DOHH2 (cell line): ENCODE measurements around the gene MROH8.

Experiments
- H3F3A ChIP-seq: fragments of 200-600 bp; sonication (generic), shearing (Covaris generic); 2 replicates; pipeline ENCODE4 v1.6.0; 2016; ENCODE audit warnings: antibody characterized with exemption, mild to moderate bottlenecking; ENCODE audit not compliant: control insufficient read depth, insufficient read depth
- H3K27ac ChIP-seq: fragments of 200-600 bp; sonication (generic); 2 replicates; pipeline ENCODE4 v1.5.1; 2014; ENCODE audit warnings: low read depth, mild to moderate bottlenecking, low read length, moderate library complexity
- H3K27me3 ChIP-seq: fragments of 200-600 bp; sonication (generic); 2 replicates; pipeline ENCODE4 v1.6.1; 2014; ENCODE audit warnings: mild to moderate bottlenecking, low read length, mixed read lengths; ENCODE audit not compliant: control insufficient read depth
- H3K36me3 ChIP-seq: fragments of 200-600 bp; sonication (generic); 2 replicates; pipeline ENCODE4 v1.6.1; 2014; ENCODE audit warnings: mild to moderate bottlenecking, low read length, moderate library complexity, mixed read lengths; ENCODE audit not compliant: control insufficient read depth
- H3K4me1 ChIP-seq: fragments of 200-600 bp; sonication (generic); 2 replicates; pipeline ENCODE4 v1.6.1; 2014; ENCODE audit warnings: mild to moderate bottlenecking, low read length, mixed read lengths; ENCODE audit not compliant: control insufficient read depth
- H3K4me2 ChIP-seq: fragments of 200-600 bp; sonication (generic); 2 replicates; pipeline ENCODE4 v1.6.0; 2014; ENCODE audit warnings: mild to moderate bottlenecking, low read length, moderate library complexity
- H3K4me3 ChIP-seq: fragments of 200-600 bp; sonication (generic); 2 replicates; pipeline ENCODE4 v1.5.1; 2014; ENCODE audit warnings: mild to moderate bottlenecking, low read length, mixed read lengths
- H3K79me2 ChIP-seq: fragments of 200-600 bp; sonication (generic); 2 replicates; pipeline ENCODE4 v1.6.1; 2014; ENCODE audit warnings: mild to moderate bottlenecking, low read length, mixed read lengths; ENCODE audit not compliant: control insufficient read depth
- H3K9me2 ChIP-seq: fragments of 200-600 bp; sonication (generic); replicated peaks from 2 replicates; pipeline ENCODE4 v1.6.1; 2014; ENCODE audit warnings: mild to moderate bottlenecking, low read length, mixed read lengths; ENCODE audit not compliant: control insufficient read depth
- H3K9me3 ChIP-seq: fragments of 200-600 bp; sonication (generic); 2 replicates; pipeline ENCODE4 v1.6.1; 2014; ENCODE audit warnings: antibody characterized with exemption, low read length, mixed read lengths; ENCODE audit not compliant: control insufficient read depth, insufficient read depth
- H4K20me1 ChIP-seq: fragments of 200-600 bp; sonication (generic); 2 replicates; pipeline ENCODE4 v1.6.0; 2014; ENCODE audit warnings: low read depth, mild to moderate bottlenecking, antibody characterized with exemption, low read length, moderate library complexity; ENCODE audit not compliant: control insufficient read depth, insufficient read depth
- EZH2phosphoT487 ChIP-seq: fragments of 200-600 bp; sonication (generic); IDR thresholded peaks from 2 replicates; pipeline ENCODE4 v1.6.1; 2017; ENCODE audit warnings: borderline replicate concordance, mild to moderate bottlenecking, antibody characterized with exemption, low read length, moderate library complexity, mixed read lengths
- TF ChIP-seq, protein P1 (sequence below): fragments of 200-600 bp; sonication (generic); IDR thresholded peaks from one replicate; pipeline ENCODE4 v1.5.1; 2014; ENCODE audit warnings: antibody characterized with exemption, mild to moderate bottlenecking, low read depth, low read length; ENCODE audit not compliant: poor library complexity, severe bottlenecking

MROH8 gene

DNA sequence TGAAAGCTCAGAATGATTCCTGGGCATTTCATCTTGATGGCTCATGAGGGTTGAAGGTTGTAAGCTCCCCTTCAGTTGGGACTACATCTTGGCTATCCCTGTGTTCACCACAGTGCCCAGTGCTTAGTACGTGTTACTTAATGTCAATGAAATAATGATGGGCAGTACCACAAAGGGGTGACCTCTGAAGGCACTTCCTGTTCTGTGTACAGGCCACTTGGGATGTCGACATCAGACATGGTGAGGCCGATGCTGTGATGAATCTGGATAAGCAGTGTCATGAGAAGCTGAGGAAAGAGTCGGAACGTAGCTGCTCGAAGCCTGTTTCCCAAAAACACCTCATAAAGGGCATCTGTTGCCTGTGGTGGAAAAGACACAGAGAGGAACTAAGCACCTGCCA is 55.9 kb downstream of the MROH8 start:
- H3K27ac ChIP-seq = no peak overlapping the region
- H3K4me3 ChIP-seq = no peak overlapping the region
- no peaks in the 10 kb centered on the region for H3K79me2 ChIP-seq
- H4K20me1 ChIP-seq = no peaks in the 10 kb centered on the region
- H3K4me1 ChIP-seq = peaks cover 9% of the 10 kb centered on the region
- no peak for TF ChIP-seq EZH2phosphoT487
- TF ChIP-seq, protein P1, sequence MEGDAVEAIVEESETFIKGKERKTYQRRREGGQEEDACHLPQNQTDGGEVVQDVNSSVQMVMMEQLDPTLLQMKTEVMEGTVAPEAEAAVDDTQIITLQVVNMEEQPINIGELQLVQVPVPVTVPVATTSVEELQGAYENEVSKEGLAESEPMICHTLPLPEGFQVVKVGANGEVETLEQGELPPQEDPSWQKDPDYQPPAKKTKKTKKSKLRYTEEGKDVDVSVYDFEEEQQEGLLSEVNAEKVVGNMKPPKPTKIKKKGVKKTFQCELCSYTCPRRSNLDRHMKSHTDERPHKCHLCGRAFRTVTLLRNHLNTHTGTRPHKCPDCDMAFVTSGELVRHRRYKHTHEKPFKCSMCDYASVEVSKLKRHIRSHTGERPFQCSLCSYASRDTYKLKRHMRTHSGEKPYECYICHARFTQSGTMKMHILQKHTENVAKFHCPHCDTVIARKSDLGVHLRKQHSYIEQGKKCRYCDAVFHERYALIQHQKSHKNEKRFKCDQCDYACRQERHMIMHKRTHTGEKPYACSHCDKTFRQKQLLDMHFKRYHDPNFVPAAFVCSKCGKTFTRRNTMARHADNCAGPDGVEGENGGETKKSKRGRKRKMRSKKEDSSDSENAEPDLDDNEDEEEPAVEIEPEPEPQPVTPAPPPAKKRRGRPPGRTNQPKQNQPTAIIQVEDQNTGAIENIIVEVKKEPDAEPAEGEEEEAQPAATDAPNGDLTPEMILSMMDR = no peak
- H3K27me3 ChIP-seq = no peaks in the 10 kb centered on the region
- no peaks in the 10 kb centered on the region for H3K9me2 ChIP-seq
- H3K36me3 ChIP-seq = no peaks in the 10 kb centered on the region
- no peaks in the 10 kb centered on the region for H3F3A ChIP-seq
- no peak overlapping the region for H3K4me2 ChIP-seq
- H3K9me3 ChIP-seq = no peaks in the 10 kb centered on the region

DNA sequence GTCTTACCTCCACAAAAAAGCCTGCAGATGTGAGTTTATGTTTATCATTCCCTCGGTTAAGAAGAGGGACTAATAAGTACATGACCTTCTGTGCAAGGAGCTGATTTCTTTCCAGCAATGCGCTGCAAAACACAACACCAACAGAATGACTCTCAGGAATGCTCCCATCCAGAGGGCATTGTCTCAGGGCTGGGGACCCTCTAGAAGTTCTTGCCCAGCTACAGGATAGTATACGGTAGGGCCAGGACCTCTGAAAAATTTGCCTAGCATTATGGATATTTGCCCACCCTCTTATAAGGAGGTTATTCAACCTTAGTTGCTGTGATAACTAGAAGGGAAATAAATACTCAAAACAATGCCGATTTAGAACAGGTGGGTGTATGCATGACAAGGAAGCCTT is 58.9 kb downstream of the MROH8 start:
- H3K27me3 ChIP-seq = no peaks in the 10 kb centered on the region
- H3K27ac ChIP-seq = no peak overlapping the region
- H3K4me3 ChIP-seq = no peak overlapping the region
- no peaks in the 10 kb centered on the region for H3K36me3 ChIP-seq
- no peak for TF ChIP-seq EZH2phosphoT487
- TF ChIP-seq, protein P1 = no peak
- H3K79me2 ChIP-seq = no peaks in the 10 kb centered on the region
- no peaks in the 10 kb centered on the region for H4K20me1 ChIP-seq
- H3K4me2 ChIP-seq = no peak overlapping the region
- H3K9me3 ChIP-seq = no peaks in the 10 kb centered on the region
- H3F3A ChIP-seq = no peaks in the 10 kb centered on the region
- H3K4me1 ChIP-seq = peaks cover 9% of the 10 kb centered on the region
- no peaks in the 10 kb centered on the region for H3K9me2 ChIP-seq

DNA sequence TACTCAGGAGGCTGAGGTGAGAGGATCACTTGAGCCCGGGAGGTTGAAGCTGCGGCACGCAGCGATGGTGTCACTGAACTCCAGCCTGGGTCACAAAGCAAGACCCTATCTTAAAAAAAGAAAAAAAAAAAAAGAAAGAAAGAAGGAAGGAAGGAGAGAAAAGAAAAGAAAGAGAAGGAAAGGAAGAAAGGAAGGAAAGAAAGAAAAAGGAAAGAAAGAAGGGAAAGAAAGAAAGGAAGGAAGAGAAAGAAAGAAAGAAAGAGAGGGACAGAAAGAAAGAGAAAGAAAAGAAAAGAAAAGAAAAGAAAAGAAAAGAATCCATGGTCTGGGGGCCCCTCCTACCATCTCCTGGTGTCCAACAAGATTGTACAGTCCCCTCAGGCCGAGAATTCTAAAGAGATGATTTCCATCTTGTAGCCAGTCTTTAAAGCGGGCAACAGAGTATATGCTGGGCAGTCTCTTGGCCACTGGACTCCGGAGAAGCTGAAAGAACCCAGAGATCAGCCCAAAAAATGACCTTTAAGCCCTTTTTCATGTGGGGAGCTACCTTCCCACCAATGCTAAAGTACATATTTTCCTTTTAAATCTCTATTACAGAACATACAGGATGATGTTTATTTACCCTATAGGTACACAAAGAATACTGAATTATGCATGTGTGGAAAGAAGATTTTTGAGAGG is 59.9 kb downstream of the MROH8 start:
- no peak overlapping the region for H3K27ac ChIP-seq
- H3K79me2 ChIP-seq = no peaks in the 10 kb centered on the region
- H4K20me1 ChIP-seq = no peaks in the 10 kb centered on the region
- H3K9me3 ChIP-seq = no peaks in the 10 kb centered on the region
- H3F3A ChIP-seq = no peaks in the 10 kb centered on the region
- H3K4me1 ChIP-seq = peaks cover 9% of the 10 kb centered on the region
- no peak overlapping the region for H3K4me2 ChIP-seq
- no peaks in the 10 kb centered on the region for H3K27me3 ChIP-seq
- H3K9me2 ChIP-seq = no peaks in the 10 kb centered on the region
- H3K36me3 ChIP-seq = no peaks in the 10 kb centered on the region
- no peak for TF ChIP-seq EZH2phosphoT487
- TF ChIP-seq, protein P1 = no peak
- no peak overlapping the region for H3K4me3 ChIP-seq
